Fibroblast of skin of scalp (primary cell): Measurements from ENCODE around the gene MAN1C1. TPM values are rescaled to one million over a fixed set of nuclear protein-coding genes. Genes with fewer than 3 reads are reported as not detected.

Source experiments
- DNase-seq: peaks from one replicate; pipeline ENCODE4 v3.0.0-alpha.2; 2013
- polyA plus RNA-seq, 2 experiments: library from polyadenylated mRNA; unstranded; fragments of 120-200 nt; gene quantifications; one replicate each; pipeline ENCODE4 v1.2.1, GENCODE V29; 2013; ENCODE audit not compliant: insufficient read length in 2 of 2

MAN1C1 gene
- 1.6 TPM for polyA plus RNA-seq (2013, experiment 1 of 2; ENCODE audit: insufficient read length)
- polyA plus RNA-seq (2013, experiment 2 of 2; ENCODE audit: insufficient read length) = 1.7 TPM

GRCh38 chr1:25616095-25616986 lies at the start of gene MAN1C1:
TSS of gene MAN1C1 (plus strand) at chr1:25616791. CDS start at chr1:25617798, 1,007 bp downstream.
- DNase-seq = peak; percentile 81

GRCh38 chr1:25567710-25568089 lies 48.9 kb upstream of the MAN1C1 start:
- peak; percentile 48 for DNase-seq

- peak; percentile 39 for DNase-seq
Measured at GRCh38 chr1:25568090-25568833, 48.3 kb upstream of the MAN1C1 start.

GRCh38 chr1:25568834-25569596 lies 47.6 kb upstream of the MAN1C1 start:
- peak; percentile 94 for DNase-seq

- peak; percentile 51 for DNase-seq
Measured at GRCh38 chr1:25569597-25570396, 46.8 kb upstream of the MAN1C1 start.

GRCh38 chr1:25570798-25571521 lies 45.6 kb upstream of the MAN1C1 start:
- DNase-seq = no peak

- DNase-seq = no peak
Measured at GRCh38 chr1:25571522-25571970, 45.0 kb upstream of the MAN1C1 start.

GRCh38 chr1:25572107-25572506 lies 44.5 kb upstream of the MAN1C1 start:
- no peak for DNase-seq

GRCh38 chr1:25572708-25573590 lies 43.6 kb upstream of the MAN1C1 start:
- DNase-seq = peak; percentile 48

- no peak for DNase-seq
Measured at GRCh38 chr1:25573591-25573930, 43.0 kb upstream of the MAN1C1 start.

- DNase-seq = no peak
Measured at GRCh38 chr1:25573961-25574360, 42.6 kb upstream of the MAN1C1 start.

GRCh38 chr1:25575191-25575590 lies 41.4 kb upstream of the MAN1C1 start:
- no peak for DNase-seq

- no peak for DNase-seq
Measured at GRCh38 chr1:25576459-25577133, 40.0 kb upstream of the MAN1C1 start.

GRCh38 chr1:25577134-25577920 lies 39.3 kb upstream of the MAN1C1 start:
- DNase-seq = no peak

- no peak for DNase-seq
Measured at GRCh38 chr1:25579292-25580252, 37.0 kb upstream of the MAN1C1 start.

- no peak for DNase-seq
Measured at GRCh38 chr1:25580927-25581326, 35.7 kb upstream of the MAN1C1 start.

GRCh38 chr1:25581764-25582163 lies 34.8 kb upstream of the MAN1C1 start:
- DNase-seq = no peak
